AG09309 (cell line): ENCODE measurements around the gene ARHGAP24.
"Not testable (repeated sequence)": the region's sequence is repeated elsewhere in the genome, so short reads cannot be mapped to it uniquely, and the experiment has no call there.

Source experiments
- DNase-seq: peaks from one replicate; pipeline ENCODE4 v3.0.0-alpha.2; 2010; ENCODE audit warnings: low read depth
- H3K4me3 ChIP-seq: 2 replicates; pipeline ENCODE4 v1.5.1; 2011; ENCODE audit warnings: mild to moderate bottlenecking, low read depth, low read length, moderate library complexity; ENCODE audit not compliant: control insufficient read depth
- CTCF ChIP-seq: IDR thresholded peaks from 2 replicates; pipeline ENCODE4 v1.5.1; 2011; ENCODE audit warnings: mild to moderate bottlenecking, low read depth, low read length, inconsistent platforms; ENCODE audit not compliant: insufficient read depth, control insufficient read depth; ENCODE audit errors: missing control alignments

ARHGAP24 gene

DNA sequence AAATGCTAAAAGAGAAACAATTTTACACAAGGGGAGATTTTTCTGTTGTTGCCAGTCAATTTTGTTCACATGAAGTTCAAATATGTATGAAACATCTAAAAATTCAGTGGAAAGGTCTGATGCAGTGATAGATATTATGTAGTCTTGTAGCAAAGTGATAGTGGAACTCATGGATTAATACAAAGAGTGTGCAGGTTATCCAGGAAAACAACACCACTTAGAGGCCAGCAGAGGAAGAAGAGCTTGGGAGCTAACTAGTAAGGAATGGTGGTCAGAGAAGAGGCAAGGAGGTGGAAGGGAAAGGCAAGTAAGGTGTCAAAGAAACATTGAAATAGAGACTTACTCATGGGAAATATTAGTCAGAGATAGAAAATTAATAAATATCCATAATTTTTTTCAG is 489.3 kb downstream of the ARHGAP24 start:
- DNase-seq, result no peak
- H3K4me3 ChIP-seq, result no peak overlapping the region
- TF ChIP-seq CTCF, result peak; percentile 32

GRCh38 chr4:85965017-85965416 is 490.1 kb downstream of the ARHGAP24 start:
- DNase-seq, result not testable (repeated sequence)

GRCh38 chr4:85965529-85965928 is 490.6 kb downstream of the ARHGAP24 start:
- H3K4me3 ChIP-seq, result no peak overlapping the region
- no peak for TF ChIP-seq CTCF
- no peak for DNase-seq

More at GRCh38 chr4:85965017-85965416, 490.1 kb downstream of the ARHGAP24 start:
- H3K4me3 ChIP-seq, result not testable (repeated sequence)

- no peak overlapping the region for H3K4me3 ChIP-seq
- no peak for DNase-seq
These were observed 491.4 kb downstream of the ARHGAP24 start for GRCh38 chr4:85966373-85966772.

GRCh38 chr4:85967872-85968271 is 492.9 kb downstream of the ARHGAP24 start:
- no peak for TF ChIP-seq CTCF
- no peak overlapping the region for H3K4me3 ChIP-seq
- no peak for DNase-seq

More at GRCh38 chr4:85966373-85966772, 491.4 kb downstream of the ARHGAP24 start:
- TF ChIP-seq CTCF, result no peak

- TF ChIP-seq CTCF, result peak; percentile 48
- H3K4me3 ChIP-seq, result no peak overlapping the region
- no peak for DNase-seq
These were observed 494.2 kb downstream of the ARHGAP24 start for GRCh38 chr4:85968945-85969819.

- TF ChIP-seq CTCF, result no peak
- no peak for DNase-seq
- H3K4me3 ChIP-seq, result no peak overlapping the region
These were observed 495.6 kb downstream of the ARHGAP24 start for GRCh38 chr4:85970535-85970934.
